Brain pericyte (primary cell): ENCODE results near the gene BCLAF1.

Experiments
- DNase-seq: peaks from one replicate; pipeline ENCODE4 v3.0.0-alpha.2; 2012; ENCODE audit warnings: low read depth, low spot score

BCLAF1 gene, protein sequence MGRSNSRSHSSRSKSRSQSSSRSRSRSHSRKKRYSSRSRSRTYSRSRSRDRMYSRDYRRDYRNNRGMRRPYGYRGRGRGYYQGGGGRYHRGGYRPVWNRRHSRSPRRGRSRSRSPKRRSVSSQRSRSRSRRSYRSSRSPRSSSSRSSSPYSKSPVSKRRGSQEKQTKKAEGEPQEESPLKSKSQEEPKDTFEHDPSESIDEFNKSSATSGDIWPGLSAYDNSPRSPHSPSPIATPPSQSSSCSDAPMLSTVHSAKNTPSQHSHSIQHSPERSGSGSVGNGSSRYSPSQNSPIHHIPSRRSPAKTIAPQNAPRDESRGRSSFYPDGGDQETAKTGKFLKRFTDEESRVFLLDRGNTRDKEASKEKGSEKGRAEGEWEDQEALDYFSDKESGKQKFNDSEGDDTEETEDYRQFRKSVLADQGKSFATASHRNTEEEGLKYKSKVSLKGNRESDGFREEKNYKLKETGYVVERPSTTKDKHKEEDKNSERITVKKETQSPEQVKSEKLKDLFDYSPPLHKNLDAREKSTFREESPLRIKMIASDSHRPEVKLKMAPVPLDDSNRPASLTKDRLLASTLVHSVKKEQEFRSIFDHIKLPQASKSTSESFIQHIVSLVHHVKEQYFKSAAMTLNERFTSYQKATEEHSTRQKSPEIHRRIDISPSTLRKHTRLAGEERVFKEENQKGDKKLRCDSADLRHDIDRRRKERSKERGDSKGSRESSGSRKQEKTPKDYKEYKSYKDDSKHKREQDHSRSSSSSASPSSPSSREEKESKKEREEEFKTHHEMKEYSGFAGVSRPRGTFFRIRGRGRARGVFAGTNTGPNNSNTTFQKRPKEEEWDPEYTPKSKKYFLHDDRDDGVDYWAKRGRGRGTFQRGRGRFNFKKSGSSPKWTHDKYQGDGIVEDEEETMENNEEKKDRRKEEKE

DNA sequence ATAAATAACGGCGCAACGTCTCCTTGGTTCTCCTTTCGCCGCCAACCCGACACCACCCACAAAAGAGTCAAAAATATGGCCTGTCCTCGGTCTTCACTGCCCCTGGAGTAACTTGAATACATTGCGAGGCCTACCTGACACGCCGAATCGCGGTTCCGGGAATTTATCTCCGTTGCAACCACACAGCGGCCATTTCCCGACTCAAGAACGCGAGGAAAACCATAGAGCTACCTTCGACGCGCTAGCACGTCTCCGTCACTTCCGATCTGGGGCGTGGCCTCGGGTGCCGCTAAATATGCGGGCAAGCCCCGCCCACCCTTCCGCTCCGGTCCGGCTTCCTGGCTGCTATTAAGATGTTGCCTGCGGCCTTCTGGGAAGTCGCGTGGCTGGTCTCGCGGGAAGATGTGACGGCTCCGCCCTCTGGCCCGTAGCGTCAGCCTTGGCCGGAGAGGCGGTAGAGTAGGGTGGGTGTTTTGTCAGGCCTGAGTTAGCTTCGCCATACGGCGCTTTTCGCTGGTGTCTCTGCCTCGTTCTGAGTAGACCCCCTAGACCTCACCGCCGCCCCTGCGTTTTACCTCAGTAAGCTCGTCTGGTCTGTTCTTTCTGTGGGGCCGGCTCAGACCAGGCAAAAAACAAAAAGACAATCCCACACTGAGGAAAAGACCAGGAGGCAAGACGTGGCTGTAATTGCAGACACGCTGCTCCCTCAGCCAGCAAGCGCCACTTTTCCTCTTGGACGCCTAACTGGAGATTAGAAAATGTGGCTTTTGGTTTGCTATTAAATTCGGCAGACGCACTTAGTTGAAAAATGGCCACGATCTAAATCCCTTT is at the start of gene BCLAF1:
Gene BCLAF1 (minus strand): TSS at position 268 of the 831 bp plus-strand sequence. CDS start 9,980 bp downstream, outside the sequence.
- peak; percentile 99 for DNase-seq

DNA sequence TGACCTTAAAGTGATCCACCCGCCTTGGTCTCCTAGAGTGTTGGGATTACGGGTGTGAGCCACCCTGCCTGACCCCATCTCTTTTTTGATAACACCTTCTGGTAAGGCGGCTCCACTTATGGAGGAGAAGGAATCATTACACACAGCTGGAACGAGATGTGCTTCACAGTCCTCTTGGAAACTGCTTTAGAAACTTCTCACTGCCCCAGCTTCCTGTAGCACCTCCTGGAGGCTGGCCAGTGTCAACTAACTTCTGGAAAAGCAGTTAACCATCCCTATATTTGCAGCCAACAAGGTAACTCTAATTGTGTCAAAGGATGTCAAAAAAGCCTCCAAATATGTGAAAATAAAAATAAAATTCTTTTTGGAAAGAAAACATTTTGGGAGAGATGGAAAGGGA is 48.8 kb upstream of the BCLAF1 start:
- DNase-seq = no peak

DNA sequence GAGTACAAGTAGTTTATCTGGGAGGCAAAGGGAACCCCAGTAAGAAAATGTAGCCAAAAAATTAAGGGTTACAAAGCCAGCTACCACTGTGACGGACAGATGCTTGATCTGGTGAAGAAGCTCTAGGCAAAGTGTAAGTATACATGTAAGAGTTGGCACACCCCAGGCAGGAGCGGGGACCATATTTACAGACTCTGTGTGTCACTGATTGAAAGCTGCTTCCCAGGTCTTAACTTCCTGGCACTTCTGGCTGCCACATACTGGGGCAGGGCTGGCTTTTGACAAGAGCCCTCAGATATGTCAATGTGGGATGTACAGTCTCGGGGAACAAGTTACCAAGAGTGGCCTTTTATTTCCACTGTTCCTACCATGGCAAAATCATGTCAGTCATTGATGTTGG is 48.0 kb upstream of the BCLAF1 start:
- DNase-seq = no peak

DNA sequence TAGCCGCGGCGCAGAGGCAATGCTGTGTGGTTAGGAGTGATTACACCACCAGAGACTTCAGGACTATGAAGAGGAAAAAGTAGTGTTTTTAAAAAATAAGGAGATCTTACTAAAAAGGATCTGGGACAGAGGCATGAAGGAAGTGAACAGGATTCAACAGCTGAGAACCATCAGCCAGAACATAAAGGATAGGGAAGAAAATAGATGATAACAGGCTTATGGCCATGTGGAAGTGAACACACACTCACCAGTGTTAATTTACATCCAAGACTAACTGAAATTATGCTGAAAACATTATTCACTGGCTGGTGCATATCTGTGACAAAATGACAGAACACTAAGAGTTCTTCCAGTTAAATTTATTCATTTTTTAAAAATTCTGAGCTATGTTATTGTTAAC is 47.5 kb upstream of the BCLAF1 start:
- no peak for DNase-seq

DNA sequence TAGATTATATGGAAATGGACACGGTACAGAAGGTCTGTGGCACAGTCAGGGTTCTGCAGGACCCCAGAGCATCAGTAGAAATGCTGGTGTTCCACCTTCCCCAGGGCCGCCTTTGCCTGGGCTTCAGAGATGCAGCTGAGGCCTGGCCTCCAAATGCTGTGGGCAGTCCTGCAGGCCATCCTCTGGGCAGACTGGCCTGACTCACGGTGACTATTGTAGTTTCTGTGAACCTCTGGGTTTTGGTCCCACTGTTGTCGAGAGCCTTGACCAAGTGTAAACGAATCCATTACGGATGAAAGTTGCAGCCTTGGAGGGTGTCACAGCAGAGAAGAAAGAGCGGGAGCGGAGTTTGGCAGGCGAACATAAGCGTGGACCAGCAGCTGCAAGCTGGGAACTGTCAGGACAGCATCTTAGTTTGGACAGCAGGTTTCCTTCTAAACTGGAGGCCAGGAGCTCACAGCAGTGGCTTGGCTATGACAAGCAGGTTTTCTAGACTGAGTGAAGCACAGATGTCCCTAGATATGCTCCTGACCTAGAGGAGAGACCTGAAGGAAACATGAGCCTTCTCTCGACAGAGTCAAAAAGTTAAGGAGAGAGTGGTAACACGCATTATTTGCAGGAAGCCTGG is 46.2 kb upstream of the BCLAF1 start:
- DNase-seq = no peak

DNA sequence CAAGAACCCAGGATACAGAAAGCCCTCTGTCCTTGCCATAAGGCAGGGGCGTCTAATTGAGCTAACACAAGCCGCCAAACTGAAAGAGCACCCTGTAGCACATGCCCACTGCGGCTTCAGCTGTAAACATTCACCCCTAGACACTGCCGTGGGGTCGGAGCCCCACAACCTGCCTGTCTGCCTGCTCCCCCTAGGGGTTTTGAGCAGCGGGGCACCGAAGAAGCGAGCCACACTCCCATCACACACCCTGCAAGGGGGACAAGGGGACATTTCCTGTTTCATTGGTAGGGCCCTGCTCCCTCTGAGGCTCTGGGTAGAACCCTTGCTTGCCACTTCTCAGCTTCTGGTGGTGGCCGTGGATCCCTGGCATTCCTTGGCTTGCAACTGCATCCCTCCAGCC is 45.2 kb upstream of the BCLAF1 start:
- DNase-seq = no peak

DNA sequence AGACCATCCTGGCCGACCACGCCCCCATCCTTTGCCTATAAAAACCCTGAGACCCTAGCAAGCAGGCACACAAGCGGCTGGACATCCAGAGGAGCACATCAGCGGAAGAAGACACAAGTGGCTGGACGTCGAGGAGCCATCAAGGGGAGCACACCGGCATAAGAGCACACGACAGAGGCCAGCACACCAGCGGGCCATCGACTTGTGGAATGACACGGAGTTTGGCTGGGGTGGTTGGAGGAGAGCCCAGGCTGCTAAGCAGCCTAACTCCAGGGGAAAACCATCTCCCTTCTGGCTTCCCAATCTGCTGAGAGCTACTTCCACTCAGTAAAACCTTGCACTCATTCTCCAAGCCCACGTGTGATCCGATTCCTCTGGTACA is 44.8 kb upstream of the BCLAF1 start:
- no peak for DNase-seq

DNA sequence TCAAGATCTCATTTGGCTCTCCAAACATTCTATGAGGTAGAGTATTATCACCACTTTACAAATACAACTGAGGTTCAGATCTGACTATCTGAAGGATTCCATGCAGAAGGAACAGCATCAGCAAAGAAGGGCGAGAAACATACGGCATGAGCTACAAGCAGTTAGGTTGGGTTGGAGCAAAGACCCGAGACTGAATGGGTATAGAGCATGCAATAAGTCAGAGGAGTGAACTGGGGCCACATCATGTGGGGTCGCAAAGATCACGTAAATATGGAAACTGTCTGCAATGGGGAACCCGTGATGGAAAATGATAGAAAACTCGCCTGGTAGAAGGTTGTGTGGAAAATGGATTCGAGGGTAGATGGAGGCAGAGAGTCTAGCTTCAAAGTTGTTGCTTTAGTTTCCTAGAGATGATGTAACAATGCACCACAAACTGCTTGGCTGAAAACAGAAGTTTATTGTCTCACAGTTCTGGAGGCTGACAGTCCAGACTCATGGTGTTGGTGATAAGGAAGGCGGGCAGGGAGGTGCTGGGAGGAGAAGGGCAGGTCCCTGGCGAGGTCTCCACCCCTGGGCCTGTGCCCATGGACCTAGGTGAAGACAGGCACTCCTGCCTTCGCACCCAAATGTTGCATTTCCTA is 44.3 kb upstream of the BCLAF1 start:
- DNase-seq = no peak

DNA sequence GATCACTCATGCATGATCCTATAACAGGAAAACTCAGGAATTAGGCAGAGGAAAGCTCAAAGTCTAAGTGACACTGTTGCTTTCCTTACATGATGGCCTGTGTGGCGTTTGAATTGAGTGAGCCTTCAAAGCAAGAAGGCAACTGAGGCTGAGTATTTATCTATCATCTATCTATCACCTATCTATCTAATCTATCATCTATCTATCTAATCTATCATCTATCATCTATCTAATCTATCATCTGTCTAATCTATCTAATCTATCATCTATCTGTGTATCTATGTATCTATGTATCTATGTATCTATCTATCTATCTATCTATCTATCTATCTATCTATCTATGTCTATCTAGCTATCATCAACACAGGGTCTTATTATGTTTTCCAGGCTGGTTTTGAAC is 41.8 kb upstream of the BCLAF1 start:
- no peak for DNase-seq

DNA sequence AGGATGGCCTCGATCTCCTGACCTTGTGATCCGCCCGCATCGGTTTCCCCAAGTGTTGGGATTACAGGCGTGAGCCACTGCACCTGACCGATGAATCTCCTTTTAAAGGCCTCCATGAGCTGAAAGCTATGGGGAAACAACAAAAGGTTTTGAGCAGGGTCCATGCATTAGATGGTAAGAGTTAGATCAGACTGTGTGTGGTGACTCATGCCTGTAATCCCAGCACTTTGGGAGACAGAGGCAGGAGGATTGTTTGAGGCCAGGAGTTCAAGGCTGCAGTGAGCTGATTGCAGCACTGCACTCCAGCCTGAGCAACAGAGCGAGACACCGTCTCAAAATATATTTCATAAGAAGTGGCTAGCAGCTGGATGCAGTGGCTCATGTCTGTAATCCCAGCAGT is 41.0 kb upstream of the BCLAF1 start:
- DNase-seq = no peak

DNA sequence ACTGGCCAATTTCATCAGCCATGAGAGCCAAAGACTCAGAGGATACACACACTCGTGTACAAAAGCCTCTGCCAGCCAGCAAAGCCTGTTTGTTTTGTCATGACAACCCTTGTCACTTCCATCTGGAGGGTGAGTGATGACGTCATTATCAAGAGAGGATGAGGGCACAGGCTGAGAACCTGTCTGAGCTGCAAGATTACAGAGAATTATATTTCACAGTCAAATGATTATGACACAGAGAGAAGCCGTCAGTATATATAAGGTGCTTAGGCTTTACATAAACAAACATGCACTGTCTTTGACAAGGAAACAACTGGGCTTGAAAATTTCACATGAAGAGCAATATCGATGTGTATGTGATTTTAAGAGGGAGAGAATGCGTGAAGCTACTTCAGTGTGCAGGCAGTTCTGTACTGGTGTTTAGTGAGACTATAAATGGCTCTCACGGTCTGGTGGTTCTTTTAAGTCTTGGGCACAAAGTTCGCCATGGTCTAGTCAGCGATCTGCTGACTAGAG is 36.5 kb upstream of the BCLAF1 start:
- DNase-seq = no peak

DNA sequence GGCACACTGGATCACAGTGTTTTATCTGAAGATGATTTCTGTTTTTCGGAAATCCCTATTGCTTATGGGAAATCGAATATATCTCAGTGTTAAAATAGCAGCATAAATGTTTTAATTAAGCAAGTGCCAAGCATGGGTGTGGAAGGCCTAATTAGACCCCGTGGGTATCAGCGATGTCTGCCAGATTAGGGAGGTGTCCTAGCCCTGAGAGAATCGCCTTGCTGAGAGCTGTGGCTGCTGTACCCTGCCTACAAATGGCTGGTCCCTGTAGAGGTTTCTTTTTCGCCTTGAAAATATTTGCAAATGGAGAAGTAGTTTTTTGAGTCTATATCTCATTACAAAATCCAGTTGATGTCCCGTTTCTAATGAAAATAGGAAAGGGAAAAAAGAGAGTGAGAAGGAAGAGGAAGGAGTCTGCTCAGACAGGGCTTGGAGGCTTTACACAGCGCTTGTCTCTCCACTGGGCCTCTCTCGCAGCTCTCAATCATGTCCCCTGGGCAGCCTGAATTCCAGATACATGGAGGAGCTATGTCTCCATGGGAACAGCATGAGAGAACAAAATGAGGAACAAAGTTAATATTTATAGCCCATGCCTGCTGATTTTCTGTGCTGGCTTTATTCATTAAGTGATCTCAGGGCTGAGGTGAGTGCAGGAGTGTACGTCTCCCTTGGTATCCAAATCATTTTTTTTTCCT is 35.2 kb upstream of the BCLAF1 start:
- no peak for DNase-seq

DNA sequence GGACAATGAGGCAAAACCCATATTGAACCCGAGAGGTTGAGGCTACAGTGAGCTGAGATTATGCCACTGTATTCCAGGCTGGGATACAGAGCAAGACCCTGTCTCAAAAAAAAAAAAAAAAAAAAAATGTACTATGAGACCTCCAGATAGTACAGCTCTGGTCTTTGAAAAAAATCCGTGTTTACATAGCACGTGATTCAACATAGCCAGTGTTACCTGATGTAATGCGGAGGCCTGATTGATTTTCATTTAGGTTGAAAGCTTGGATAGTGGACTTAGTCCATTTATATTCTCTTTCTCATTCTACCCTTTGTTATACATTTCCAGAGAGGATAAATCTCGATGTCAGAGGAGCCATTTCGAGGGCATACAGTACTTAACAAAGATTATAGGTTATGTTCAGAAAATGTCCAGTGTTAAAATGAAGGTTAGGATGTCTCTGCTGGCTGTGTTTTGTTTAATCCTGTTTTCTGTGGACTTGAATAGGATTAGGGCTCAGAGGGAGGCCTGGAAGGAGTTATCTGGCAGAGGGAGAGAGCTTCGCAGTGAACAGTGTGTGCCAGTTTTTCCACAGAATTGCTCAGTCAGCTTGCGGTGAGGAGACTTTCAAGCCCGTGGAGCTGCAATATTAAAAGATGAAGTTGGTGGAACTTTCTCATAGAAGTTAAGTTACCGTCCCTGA is 33.9 kb upstream of the BCLAF1 start:
- DNase-seq = no peak

DNA sequence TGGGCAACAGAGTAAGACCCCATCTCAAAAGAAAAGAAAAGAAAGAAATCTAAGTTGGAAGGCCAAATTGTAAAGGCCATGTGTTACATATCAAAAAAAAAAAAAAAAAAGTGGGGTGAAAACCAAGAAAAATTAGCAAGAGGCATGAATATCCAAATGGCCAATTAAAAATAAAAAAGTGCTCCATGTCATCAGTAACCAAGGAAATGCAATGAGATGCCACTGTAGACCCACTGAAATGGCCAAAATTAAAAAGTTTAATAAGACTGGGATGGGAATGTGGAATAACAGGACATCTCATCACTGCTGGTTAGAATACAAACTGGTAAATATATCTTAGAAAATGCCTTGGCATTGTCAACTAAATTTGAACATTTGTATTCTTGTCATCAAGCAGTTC is 30.1 kb upstream of the BCLAF1 start:
- no peak for DNase-seq

DNA sequence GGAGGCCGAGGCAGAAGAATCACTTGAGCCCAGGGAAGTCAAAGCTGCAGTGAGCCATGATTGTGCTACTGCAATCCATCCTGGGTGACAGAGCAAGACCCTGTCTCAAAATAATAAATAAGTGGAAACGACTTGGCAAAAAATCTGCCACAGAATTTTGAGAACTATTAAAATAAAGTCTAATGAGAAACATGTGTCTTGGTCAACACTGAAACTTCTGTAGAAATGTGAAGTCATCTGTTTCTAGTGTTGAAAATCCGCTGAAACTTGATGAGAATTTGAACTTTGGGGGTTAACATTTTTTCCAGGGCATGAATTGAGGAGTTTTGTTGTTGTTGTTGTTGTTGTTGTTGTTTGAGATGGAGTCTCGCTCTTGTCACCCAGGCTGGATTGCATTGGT is 29.0 kb upstream of the BCLAF1 start:
- no peak for DNase-seq

DNA sequence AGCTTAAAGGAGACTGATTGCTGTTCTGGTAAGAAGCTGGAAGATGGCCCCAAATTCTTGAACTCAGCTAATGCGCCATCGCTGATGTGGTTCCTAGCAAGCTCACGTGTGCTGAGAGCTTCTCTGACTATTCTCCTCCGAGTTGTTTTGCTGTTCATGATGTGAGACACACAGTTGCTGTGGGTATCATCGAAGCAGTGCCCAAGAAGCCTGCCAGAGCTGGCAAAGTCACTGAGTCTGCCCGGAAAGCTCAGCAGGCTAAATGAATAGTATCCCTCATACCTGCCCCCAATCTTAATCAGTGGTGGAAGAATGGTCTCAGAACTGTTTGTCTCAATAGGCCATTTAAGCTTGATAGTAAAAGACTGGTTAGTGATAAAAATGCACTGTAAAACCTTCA is 28.3 kb upstream of the BCLAF1 start:
- no peak for DNase-seq

DNA sequence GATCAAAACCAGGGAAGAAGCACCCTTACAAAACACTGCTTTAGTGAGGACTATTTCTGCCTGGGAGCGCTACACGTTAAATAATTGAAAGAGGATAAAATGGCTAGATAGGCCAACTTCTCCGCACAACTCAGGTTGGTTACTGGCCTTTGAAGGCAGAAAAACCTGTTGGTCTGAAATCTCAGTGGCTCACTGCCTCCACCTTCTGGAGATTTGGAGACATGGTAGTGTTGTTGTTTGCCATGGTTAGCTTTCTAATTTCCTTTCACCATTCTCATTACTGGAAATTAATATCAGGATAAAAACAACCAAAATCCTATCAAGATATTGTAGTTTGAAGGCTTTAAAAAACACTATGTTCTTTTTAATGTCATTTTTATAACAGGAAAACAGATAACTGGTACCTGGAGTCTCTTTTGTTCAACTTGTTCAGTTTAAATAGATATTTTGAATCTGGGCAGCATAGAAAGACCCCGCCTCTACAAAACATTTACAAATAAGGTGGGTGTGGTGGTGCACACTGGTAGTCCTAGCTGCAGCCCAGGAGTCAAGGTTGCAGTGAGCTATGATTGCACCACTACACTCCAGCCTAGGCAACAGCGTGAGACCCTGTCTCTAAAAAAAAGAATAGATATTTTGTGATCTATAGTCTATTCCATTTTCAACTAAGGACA is 27.5 kb upstream of the BCLAF1 start:
- peak; percentile 8 for DNase-seq

DNA sequence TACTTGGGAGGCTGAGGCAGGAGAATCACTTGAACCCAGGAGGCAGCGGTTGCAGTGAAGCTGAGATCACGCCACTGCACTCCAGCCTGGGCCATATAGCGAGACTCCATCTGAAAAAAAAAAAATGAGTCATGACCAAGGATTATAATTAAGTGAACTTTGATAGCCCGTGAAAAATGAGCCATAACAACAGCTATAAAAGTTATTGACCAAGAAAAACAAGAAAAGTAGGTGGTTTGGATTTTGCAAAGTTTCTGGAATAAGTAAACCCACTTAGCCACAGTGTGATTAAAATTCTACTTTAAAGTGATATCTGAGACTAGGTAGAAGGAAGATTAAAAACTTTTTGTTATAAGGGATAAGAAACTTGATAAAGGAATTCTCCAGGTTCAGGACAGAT is 25.9 kb upstream of the BCLAF1 start:
- no peak for DNase-seq

DNA sequence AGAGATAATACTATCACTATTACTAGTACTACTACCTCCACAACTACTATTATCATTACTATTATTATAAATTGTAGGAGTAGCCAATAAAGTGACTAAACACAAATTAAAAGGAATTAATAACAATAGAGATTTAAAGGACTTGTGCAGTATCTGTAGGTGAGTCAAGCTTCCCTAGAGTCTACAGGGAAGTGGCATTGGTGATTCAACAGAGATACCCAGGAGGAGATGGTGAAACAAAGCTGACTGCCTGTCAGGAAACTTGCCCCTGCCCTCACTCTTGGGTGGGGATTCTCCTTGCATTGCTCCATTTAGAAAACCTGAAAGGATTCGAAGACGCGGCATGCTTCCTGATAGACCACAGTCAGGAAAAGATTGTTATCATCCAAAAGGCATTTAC is 23.3 kb upstream of the BCLAF1 start:
- DNase-seq = no peak
